Activated CD8-positive, alpha-beta memory T cell treated with anti-CD3 and anti-CD28 coated beads for 24 hours (primary cell): Measurements from ENCODE around the gene ZPR1.
A peak's percentile ranks its signal among the peaks of the same experiment; 100 is the strongest.
"Not testable (repeated sequence)": the region's sequence is repeated elsewhere in the genome, so short reads cannot be mapped to it uniquely, and the experiment has no call there.

Experiments
- DNase-seq: peaks from one replicate; pipeline ENCODE4 v3.0.0-alpha.2; 2020

ZPR1 gene

GRCh38 chr11:116787786-116788486 is at the start of gene ZPR1:
Gene ZPR1 (minus strand): TSS chr11:116788023. CDS start chr11:116787990, 33 bp downstream.
- peak; percentile 93 for DNase-seq

GRCh38 chr11:116836632-116836991 is 48.8 kb upstream of the ZPR1 start:
- DNase-seq: no peak

- DNase-seq: peak; percentile 88
Observed at GRCh38 chr11:116835791-116836631, 48.2 kb upstream of the ZPR1 start.

GRCh38 chr11:116835042-116835772 is 47.4 kb upstream of the ZPR1 start:
- DNase-seq: no peak

- DNase-seq: not testable (repeated sequence)
Observed at GRCh38 chr11:116834535-116835041, 46.8 kb upstream of the ZPR1 start.

GRCh38 chr11:116833816-116834534 is 46.2 kb upstream of the ZPR1 start:
- no peak for DNase-seq

GRCh38 chr11:116833491-116833815 is 45.6 kb upstream of the ZPR1 start:
- DNase-seq: no peak

- DNase-seq: no peak
Observed at GRCh38 chr11:116832350-116833290, 44.8 kb upstream of the ZPR1 start.

- no peak for DNase-seq
Observed at GRCh38 chr11:116831790-116832349, 44.0 kb upstream of the ZPR1 start.

- DNase-seq: no peak
Observed at GRCh38 chr11:116830184-116830912, 42.5 kb upstream of the ZPR1 start.

- no peak for DNase-seq
Observed at GRCh38 chr11:116829525-116830183, 41.8 kb upstream of the ZPR1 start, which contains the start of gene APOC3. Gene APOC3 (plus strand): TSS chr11:116829907. CDS start chr11:116830583, 676 bp downstream.

- no peak for DNase-seq
Observed at GRCh38 chr11:116828632-116829524, 41.1 kb upstream of the ZPR1 start.

GRCh38 chr11:116827461-116827860 is 39.6 kb upstream of the ZPR1 start:
- DNase-seq: no peak

- DNase-seq: no peak
Observed at GRCh38 chr11:116826751-116827431, 39.1 kb upstream of the ZPR1 start.

GRCh38 chr11:116825854-116826750 is 38.3 kb upstream of the ZPR1 start:
- DNase-seq: no peak

GRCh38 chr11:116825434-116825833 is 37.6 kb upstream of the ZPR1 start:
- DNase-seq: no peak
